Cardiac muscle cell (in vitro differentiated cells and primary cell): ENCODE measurements around the gene BNC2. TPM values are rescaled to one million over a fixed set of nuclear protein-coding genes. Genes with fewer than 3 reads are reported as not detected.

Source experiments
- DNase-seq, 2 donors: peaks; one replicate each; pipeline versions ENCODE4 v3.0.0 to v3.0.0-alpha.2; 2010 to 2017; ENCODE audit warnings: low read depth in 1 of 2, low spot score in 1 of 2
- H3K27ac ChIP-seq: fragments of 200-600 bp; sonication (generic); 2 replicates; pipeline ENCODE4 v1.5.1; 2016
- H3K27me3 ChIP-seq: fragments of 200-600 bp; sonication (generic); 2 replicates; pipeline ENCODE4 v1.6.0; 2016; ENCODE audit warnings: control low read depth
- H3K36me3 ChIP-seq: fragments of 200-600 bp; sonication (generic); 2 replicates; pipeline ENCODE4 v1.5.1; 2016; ENCODE audit warnings: control low read depth
- H3K4me1 ChIP-seq: fragments of 200-600 bp; sonication (generic); 2 replicates; pipeline ENCODE4 v1.8.1; 2017; ENCODE audit warnings: low read depth, mild to moderate bottlenecking, mixed run types
- H3K4me3 ChIP-seq: fragments of 200-600 bp; sonication (generic); 2 replicates; pipeline ENCODE4 v1.5.1; 2016; ENCODE audit warnings: mild to moderate bottlenecking
- H3K9me3 ChIP-seq: fragments of 200-600 bp; sonication (generic); 2 replicates; pipeline ENCODE4 v1.5.1; 2017; ENCODE audit warnings: low read depth, mild to moderate bottlenecking, control low read depth
- polyA plus RNA-seq: library from polyadenylated mRNA; unstranded; fragments of >200 nt; fragmentation: Nextera tagmentation; extraction: Ambion mirVana; gene quantifications from 2 replicates; pipeline ENCODE4 v1.2.1, GENCODE V29; 2016
- total RNA-seq: library from RNA; depleted of rRNA; stranded (reverse); fragments of >200 nt; gene quantifications from 2 replicates; pipeline ENCODE4 v1.2.3, GENCODE V29; 2016
- TF ChIP-seq, protein P1 (sequence below): IDR thresholded peaks from 2 replicates; pipeline ENCODE4 v1.5.1; 2012; ENCODE audit warnings: low read depth, mild to moderate bottlenecking, low read length

Gene BNC2
- total and polyA plus RNA-seq, 2 experiments from 2014 or later = 0.54 to 0.55 TPM

DNA sequence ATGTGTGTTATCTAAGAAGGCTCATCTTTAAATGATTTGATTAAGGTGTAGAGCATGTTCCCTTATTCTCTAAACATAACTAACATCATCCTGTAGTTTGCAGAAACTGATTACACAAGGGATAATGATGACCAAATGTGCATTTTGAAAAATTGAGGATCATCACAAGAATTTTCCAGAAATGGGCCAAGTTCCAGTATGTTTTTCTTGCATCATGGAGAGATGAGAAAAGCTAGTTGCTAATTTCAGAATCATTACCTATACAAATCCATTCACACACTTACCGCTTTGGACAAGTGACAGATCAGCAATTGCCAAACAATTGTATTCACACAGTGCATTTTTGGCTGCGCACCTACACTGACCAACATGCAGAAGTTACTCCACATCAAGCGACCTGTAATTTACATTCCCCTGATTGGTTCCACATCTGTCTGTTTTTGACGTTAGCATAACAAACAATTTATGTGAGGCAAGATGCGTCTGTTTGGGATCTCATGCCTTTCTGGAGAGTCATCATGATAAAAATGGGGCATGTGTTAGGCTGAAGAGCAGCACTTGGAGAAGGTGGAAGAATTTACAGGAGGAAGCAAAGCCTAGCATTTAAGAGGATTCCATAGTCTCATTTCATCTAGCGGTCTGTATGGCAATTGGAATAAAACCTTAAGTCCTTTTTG is 2.8 kb upstream of the BNC2 start:
- no peaks in the 10 kb centered on the region for H3K36me3 ChIP-seq
- peaks cover 68% of the 10 kb centered on the region for H3K27me3 ChIP-seq
- H3K9me3 ChIP-seq = no peaks in the 10 kb centered on the region
- no peak overlapping the region for H3K4me3 ChIP-seq
- peak in 1 of 2 donors; percentile 60 for DNase-seq
- TF ChIP-seq, protein P1, sequence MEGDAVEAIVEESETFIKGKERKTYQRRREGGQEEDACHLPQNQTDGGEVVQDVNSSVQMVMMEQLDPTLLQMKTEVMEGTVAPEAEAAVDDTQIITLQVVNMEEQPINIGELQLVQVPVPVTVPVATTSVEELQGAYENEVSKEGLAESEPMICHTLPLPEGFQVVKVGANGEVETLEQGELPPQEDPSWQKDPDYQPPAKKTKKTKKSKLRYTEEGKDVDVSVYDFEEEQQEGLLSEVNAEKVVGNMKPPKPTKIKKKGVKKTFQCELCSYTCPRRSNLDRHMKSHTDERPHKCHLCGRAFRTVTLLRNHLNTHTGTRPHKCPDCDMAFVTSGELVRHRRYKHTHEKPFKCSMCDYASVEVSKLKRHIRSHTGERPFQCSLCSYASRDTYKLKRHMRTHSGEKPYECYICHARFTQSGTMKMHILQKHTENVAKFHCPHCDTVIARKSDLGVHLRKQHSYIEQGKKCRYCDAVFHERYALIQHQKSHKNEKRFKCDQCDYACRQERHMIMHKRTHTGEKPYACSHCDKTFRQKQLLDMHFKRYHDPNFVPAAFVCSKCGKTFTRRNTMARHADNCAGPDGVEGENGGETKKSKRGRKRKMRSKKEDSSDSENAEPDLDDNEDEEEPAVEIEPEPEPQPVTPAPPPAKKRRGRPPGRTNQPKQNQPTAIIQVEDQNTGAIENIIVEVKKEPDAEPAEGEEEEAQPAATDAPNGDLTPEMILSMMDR = no peak
- no peak overlapping the region for H3K27ac ChIP-seq
- H3K4me1 ChIP-seq = peaks cover 11% of the 10 kb centered on the region

DNA sequence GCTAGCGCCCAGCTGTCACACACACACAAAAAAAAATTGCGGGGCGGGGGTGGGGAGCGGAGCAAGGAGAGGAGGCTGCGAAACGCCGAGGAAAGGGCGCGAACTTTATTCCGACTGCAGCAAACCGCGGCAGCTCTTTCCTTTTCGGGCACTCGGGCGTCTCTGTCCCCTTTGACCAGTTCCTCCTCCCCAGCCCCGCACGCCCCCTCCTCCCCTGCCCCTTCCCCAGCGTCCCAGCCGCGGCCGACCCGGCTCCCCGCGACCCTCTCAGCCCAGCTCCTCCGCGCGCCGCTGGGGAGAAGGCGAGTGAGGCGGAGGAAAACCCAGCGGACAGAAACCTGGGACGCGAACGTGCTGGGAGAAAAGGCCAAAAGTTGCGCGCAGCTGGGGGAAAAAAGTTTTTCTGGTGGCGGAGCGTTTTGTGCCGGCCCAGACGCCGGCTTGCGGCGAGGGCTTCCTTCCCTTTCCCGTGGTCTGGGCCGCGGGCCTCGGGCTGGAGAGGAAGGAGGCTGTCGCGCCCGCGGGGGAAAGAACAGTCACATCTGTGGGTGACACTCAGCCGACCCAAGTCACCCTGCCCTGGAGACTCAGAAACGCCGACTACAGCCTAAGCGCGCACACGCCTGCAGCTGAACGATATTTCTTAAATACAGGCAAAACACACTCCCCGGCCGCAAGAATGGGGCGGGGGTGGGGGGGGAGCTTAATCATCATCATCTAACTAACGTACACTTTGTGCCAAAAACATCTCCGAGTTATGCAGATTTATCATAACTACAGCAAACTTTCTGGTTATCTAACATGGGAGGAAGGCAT is 1.1 kb upstream of the BNC2 start:
- H3K27me3 ChIP-seq = peaks cover 86% of the 10 kb centered on the region
- no peak overlapping the region for H3K27ac ChIP-seq
- peak; percentile 56 to 87 for DNase-seq
- no peaks in the 10 kb centered on the region for H3K36me3 ChIP-seq
- TF ChIP-seq, protein P1 = no peak
- peaks cover 11% of the 10 kb centered on the region for H3K4me1 ChIP-seq
- no peaks in the 10 kb centered on the region for H3K9me3 ChIP-seq
- H3K4me3 ChIP-seq = peak overlapping the region; percentile 78

DNA sequence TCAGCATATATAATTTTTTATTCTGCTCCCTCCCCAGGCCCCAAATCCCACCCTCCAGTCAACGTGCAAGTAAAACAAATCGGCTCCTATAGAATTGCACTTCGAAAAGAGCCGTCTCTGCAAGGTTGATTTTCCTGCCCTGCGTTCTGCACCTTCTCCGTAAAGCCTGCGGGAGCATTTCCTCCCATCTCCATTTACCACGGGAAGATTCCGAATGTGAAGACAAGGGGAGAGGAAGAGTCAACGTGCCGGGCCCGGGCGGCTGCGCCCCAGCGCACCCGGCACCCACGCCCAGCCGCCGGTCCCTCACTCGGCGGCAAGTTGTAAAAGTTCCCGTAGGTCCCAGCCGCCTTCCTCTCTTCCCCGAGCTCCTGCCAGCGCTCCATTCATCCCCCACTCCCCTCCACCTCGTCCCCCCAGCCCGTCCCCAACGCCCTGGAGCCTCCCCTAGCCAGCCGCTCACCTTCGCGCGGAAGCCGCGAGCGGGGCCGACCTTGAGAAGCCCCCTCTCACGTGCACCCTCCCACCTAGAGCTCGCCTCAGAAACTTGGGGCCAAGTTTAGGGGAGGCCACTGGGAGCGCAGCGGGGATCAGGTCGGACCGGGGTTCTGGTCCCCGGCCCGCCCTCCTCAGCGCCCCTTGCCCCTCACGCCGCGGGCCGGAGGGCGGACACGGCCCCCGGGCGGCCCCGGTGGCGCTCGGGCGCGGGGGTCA is 431 bp downstream of the BNC2 start:
- TF ChIP-seq, protein P1 = no peak
- Histone ChIP-seq H3K4me3 (peak overlapping the region; percentile 78), H3K36me3 (no peaks in the 10 kb centered on the region), H3K4me1 (peaks cover 11% of the 10 kb centered on the region), H3K9me3 (no peaks in the 10 kb centered on the region), H3K27ac (no peak overlapping the region), H3K27me3 (peaks cover 96% of the 10 kb centered on the region)
- peak; percentile 26 to 35 for DNase-seq

DNA sequence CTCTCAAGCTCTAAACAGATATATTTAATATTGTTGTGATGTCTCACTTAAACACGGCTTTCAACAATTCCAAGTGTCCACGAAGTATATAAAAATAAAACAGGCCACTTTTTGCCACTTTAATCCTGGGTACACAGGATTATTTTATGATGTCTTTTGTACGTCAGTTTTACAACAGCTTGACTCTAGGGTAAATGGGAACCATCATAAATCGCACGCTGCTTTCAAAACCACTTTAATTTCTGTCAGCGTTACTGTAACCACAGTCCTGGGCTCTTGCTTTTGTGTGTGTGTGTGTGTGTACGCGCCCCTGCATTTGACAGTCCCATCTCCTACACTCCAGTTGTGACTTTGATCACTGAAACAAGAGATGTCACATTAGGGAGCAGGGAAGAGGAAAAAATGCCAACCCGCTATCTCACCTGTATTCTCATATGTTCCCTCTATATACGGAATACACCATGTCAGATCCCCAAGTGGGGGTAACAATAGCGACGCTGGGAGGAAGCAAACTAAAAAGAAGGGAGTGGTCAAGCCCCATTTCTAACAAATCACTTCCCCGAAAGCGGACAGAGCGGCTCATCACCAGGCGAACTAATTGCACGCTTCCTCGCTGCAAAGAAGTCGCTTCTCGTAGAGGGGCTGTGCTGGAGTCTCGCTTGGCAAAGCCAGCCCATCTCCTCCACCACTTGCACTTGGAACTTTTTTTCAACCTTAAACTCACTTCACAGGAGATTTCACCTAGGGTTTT is 1.2 kb downstream of the BNC2 start:
- H3K27ac ChIP-seq = no peak overlapping the region
- peaks cover 11% of the 10 kb centered on the region for H3K4me1 ChIP-seq
- H3K27me3 ChIP-seq = peaks cover 97% of the 10 kb centered on the region
- H3K9me3 ChIP-seq = no peaks in the 10 kb centered on the region
- peak overlapping the region; percentile 78 for H3K4me3 ChIP-seq
- no peaks in the 10 kb centered on the region for H3K36me3 ChIP-seq
- DNase-seq = peak; percentile 28 to 55
- TF ChIP-seq, protein P1 = no peak

DNA sequence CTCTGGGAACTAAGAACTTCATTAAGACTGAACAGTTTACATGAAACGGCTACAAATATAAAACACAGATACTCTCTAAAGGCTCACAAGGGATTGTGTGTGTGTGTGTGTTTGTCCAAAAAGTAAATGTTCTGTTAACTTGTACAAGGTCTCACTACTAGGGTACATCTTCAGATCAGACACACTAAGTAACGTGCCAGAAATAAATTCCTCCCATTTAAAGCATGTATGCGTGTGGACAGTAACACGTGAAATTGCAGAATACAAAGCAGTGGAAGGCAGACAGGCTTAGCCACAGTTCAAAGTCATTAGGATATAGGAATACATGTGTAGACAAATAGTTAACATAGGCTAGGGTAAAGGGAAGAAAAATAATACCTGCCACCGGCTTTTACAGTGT is 1.8 kb downstream of the BNC2 start:
- Histone ChIP-seq H3K4me1 (peaks cover 11% of the 10 kb centered on the region), H3K9me3 (no peaks in the 10 kb centered on the region), H3K4me3 (no peak overlapping the region), H3K27me3 (peaks cover 98% of the 10 kb centered on the region), H3K36me3 (no peaks in the 10 kb centered on the region), H3K27ac (no peak overlapping the region)
- TF ChIP-seq, protein P1 = no peak
- DNase-seq = peak in 1 of 2 donors; percentile 45
